ENCODE measurements around the gene PANX3.

DNA sequence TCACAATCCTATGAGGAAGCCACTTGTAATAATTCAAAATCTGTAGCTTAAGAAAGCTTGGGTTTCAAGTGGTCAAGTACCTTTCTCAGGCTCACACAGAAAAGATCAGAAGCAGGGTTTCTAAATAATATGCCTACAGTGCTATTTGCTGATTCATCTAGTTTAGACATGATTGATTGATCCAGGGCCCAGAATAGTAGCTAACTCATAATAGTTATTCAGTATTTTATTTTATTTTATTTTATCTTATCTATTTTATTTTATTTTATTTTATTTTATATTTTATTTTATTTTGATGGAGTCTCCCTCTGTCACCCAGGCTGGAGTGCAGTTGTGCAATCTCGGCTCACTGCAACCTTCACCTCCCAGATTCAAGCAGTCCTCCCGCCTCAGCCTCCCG, 15.9 kb upstream of the PANX3 start:
- TF ChIP-seq POLR2A (IDR thresholded peaks at IDR 0.05; ENCODE audit: low read depth, low read length), result no peak
- no peak for TF ChIP-seq TAF1 (IDR thresholded peaks at IDR 0.05; ENCODE audit: borderline replicate concordance, low read depth, low read length)
- TF ChIP-seq POLR2AphosphoS5 (IDR thresholded peaks at IDR 0.05; ENCODE audit: low read depth, low read length), result no peak
